ENCODE data around the gene IGFBP5. TPM values are rescaled to one million over a fixed set of nuclear protein-coding genes. Genes with fewer than 3 reads are reported as not detected.

The IGFBP5 gene
- total and polyA plus RNA-seq, 9 of the 15 experiments (the other 6 are each of a cell fraction or from before 2014, with no cell fraction given) = 0.01 to 1.9 (median 0.03) TPM; not detected in 6

DNA sequence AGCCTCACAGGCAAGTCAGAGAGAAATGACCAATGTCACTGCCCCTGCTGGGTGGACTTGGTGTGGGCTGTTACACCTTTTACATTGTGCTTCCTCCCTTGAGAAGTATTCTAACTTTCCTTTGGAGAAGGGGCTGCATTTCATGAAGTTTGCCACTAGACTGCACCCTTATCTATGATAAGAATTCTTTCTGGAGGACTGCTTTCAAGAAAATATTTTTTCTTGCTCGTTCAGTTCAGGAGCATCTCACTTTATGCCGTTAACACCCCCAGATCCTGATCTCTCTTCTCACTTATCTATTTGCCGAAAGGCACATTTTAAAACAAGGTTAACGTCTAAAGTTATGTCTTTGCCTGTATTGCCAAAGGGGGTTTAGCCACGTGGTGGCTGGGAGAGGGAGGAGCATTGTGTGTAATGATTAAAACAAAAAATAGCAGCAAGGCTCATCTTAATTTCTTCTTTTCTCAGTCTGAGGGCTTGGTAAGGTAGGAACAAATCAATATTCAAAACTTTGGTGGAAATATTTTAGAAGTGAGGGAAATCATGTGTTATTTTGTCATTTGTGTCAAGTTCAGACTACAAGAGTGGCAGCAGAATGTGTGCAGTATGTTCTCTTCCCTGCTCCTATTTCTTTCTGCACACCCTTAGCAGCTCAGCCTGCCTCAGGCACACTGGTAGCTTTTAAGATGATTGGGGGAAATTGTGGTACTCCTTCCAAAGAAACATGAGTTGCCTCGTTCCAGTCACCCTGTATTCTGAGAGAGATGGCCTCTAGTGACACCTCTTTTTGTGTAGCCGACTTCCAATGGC, 1.6 kb upstream of the IGFBP5 start (continued):
- TF ChIP-seq, protein P1, sequence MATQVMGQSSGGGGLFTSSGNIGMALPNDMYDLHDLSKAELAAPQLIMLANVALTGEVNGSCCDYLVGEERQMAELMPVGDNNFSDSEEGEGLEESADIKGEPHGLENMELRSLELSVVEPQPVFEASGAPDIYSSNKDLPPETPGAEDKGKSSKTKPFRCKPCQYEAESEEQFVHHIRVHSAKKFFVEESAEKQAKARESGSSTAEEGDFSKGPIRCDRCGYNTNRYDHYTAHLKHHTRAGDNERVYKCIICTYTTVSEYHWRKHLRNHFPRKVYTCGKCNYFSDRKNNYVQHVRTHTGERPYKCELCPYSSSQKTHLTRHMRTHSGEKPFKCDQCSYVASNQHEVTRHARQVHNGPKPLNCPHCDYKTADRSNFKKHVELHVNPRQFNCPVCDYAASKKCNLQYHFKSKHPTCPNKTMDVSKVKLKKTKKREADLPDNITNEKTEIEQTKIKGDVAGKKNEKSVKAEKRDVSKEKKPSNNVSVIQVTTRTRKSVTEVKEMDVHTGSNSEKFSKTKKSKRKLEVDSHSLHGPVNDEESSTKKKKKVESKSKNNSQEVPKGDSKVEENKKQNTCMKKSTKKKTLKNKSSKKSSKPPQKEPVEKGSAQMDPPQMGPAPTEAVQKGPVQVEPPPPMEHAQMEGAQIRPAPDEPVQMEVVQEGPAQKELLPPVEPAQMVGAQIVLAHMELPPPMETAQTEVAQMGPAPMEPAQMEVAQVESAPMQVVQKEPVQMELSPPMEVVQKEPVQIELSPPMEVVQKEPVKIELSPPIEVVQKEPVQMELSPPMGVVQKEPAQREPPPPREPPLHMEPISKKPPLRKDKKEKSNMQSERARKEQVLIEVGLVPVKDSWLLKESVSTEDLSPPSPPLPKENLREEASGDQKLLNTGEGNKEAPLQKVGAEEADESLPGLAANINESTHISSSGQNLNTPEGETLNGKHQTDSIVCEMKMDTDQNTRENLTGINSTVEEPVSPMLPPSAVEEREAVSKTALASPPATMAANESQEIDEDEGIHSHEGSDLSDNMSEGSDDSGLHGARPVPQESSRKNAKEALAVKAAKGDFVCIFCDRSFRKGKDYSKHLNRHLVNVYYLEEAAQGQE (IDR thresholded peaks at IDR 0.05; ENCODE audit: borderline replicate concordance) = peak; percentile 43; the same call in 1 of the 2 replicates
- TF ChIP-seq, protein P1 (CRISPR knock-in tag; IDR thresholded peaks at IDR 0.05; ENCODE audit: low read depth) = no peak
- TF ChIP-seq SRF (CRISPR knock-in tag; IDR thresholded peaks at IDR 0.05) (peak in 1 of 2 experiments; percentile 38; a peak in 1 of 4 replicates), ELF1 (tag; IDR thresholded peaks at IDR 0.05) (no peak), NCOR1 (IDR thresholded peaks at IDR 0.05) (no peak), KLF1 (tag; IDR thresholded peaks at IDR 0.05) (no peak), SPI1 (IDR thresholded peaks at IDR 0.05; ENCODE audit: borderline replicate concordance, low read depth, low read length) (peak; percentile 22; the same call in 1 of the 2 replicates)
- TF ChIP-seq, protein P2, sequence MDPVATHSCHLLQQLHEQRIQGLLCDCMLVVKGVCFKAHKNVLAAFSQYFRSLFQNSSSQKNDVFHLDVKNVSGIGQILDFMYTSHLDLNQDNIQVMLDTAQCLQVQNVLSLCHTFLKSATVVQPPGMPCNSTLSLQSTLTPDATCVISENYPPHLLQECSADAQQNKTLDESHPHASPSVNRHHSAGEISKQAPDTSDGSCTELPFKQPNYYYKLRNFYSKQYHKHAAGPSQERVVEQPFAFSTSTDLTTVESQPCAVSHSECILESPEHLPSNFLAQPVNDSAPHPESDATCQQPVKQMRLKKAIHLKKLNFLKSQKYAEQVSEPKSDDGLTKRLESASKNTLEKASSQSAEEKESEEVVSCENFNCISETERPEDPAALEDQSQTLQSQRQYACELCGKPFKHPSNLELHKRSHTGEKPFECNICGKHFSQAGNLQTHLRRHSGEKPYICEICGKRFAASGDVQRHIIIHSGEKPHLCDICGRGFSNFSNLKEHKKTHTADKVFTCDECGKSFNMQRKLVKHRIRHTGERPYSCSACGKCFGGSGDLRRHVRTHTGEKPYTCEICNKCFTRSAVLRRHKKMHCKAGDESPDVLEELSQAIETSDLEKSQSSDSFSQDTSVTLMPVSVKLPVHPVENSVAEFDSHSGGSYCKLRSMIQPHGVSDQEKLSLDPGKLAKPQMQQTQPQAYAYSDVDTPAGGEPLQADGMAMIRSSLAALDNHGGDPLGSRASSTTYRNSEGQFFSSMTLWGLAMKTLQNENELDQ (CRISPR knock-in tag; IDR thresholded peaks at IDR 0.05; ENCODE audit: borderline replicate concordance) = no peak
- TF ChIP-seq, protein P3, sequence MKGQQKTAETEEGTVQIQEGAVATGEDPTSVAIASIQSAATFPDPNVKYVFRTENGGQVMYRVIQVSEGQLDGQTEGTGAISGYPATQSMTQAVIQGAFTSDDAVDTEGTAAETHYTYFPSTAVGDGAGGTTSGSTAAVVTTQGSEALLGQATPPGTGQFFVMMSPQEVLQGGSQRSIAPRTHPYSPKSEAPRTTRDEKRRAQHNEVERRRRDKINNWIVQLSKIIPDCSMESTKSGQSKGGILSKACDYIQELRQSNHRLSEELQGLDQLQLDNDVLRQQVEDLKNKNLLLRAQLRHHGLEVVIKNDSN (CRISPR knock-in tag; IDR thresholded peaks at IDR 0.05) = 0 out of 2 replicates have a peak, but pooled peaks have one; percentile 46
- TF ChIP-seq, protein P4, sequence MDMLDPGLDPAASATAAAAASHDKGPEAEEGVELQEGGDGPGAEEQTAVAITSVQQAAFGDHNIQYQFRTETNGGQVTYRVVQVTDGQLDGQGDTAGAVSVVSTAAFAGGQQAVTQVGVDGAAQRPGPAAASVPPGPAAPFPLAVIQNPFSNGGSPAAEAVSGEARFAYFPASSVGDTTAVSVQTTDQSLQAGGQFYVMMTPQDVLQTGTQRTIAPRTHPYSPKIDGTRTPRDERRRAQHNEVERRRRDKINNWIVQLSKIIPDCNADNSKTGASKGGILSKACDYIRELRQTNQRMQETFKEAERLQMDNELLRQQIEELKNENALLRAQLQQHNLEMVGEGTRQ (CRISPR knock-in tag; IDR thresholded peaks at IDR 0.05) = peak; percentile 49; the same call in 1 of the 2 replicates
- TF ChIP-seq, protein P5, sequence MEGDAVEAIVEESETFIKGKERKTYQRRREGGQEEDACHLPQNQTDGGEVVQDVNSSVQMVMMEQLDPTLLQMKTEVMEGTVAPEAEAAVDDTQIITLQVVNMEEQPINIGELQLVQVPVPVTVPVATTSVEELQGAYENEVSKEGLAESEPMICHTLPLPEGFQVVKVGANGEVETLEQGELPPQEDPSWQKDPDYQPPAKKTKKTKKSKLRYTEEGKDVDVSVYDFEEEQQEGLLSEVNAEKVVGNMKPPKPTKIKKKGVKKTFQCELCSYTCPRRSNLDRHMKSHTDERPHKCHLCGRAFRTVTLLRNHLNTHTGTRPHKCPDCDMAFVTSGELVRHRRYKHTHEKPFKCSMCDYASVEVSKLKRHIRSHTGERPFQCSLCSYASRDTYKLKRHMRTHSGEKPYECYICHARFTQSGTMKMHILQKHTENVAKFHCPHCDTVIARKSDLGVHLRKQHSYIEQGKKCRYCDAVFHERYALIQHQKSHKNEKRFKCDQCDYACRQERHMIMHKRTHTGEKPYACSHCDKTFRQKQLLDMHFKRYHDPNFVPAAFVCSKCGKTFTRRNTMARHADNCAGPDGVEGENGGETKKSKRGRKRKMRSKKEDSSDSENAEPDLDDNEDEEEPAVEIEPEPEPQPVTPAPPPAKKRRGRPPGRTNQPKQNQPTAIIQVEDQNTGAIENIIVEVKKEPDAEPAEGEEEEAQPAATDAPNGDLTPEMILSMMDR (IDR thresholded peaks at IDR 0.05 in 2 of 3, conservative IDR thresholded peaks at IDR 0.05 in 1 of 3; ENCODE audit: insufficient read depth in 2 of 3, low read depth in 1 of 3, low read length in 3 of 3) = peak; percentile 29 to 67 (median 61); a peak in 5 of 6 replicates

Data from K562 (cell line).